SK-N-SH (cell line): ENCODE results near the gene THAP12.

Source experiments
- CTCF ChIP-seq: fragments of 200-600 bp; sonication (generic); IDR thresholded peaks from 2 replicates; pipeline ENCODE4 v1.6.1; 2017; ENCODE audit warnings: antibody characterized with exemption, mild to moderate bottlenecking, moderate library complexity
- ELF1 ChIP-seq: IDR thresholded peaks from 2 replicates; pipeline ENCODE4 v1.4.0; 2012
- EP300 ChIP-seq, 2 experiments: IDR thresholded peaks; 2 replicates each; pipeline versions ENCODE4 v1.4.0 to v1.6.1; 2012; ENCODE audit warnings: borderline replicate concordance in 1 of 2, low read depth in 1 of 2, low read length in 1 of 2
- FOSL2 ChIP-seq: IDR thresholded peaks from 2 replicates; pipeline ENCODE4 v1.4.0; 2012; ENCODE audit warnings: low read depth, mild to moderate bottlenecking, moderate library complexity, borderline replicate concordance
- GABPA ChIP-seq: IDR thresholded peaks from 2 replicates; pipeline ENCODE4 v1.4.0; 2012; ENCODE audit warnings: low read depth, mild to moderate bottlenecking
- MEF2A ChIP-seq: IDR thresholded peaks from 2 replicates; pipeline ENCODE4 v1.4.0; 2012; ENCODE audit warnings: low read depth, borderline replicate concordance
- RAD21 ChIP-seq: IDR thresholded peaks from 2 replicates; pipeline ENCODE4 v1.6.1; 2012; ENCODE audit warnings: mild to moderate bottlenecking, low read length
- RFX5 ChIP-seq: IDR thresholded peaks from 2 replicates; pipeline ENCODE4 v1.6.1; 2012; ENCODE audit warnings: mild to moderate bottlenecking, improper control_type of control experiment, low read length
- TAF1 ChIP-seq: IDR thresholded peaks from 2 replicates; pipeline ENCODE4 v1.6.1; 2012; ENCODE audit warnings: low read depth, mild to moderate bottlenecking, low read length, moderate library complexity, borderline replicate concordance
- YY1 ChIP-seq: IDR thresholded peaks from 2 replicates; pipeline ENCODE4 v1.4.0; 2012; ENCODE audit warnings: low read depth, mild to moderate bottlenecking

GRCh38 chr11:76365038-76365679 is 15.8 kb downstream of the THAP12 start:
- TF ChIP-seq CTCF (no peak), MEF2A (no peak), RAD21 (no peak), YY1 (no peak), EP300 (IDR thresholded peaks at IDR 0.05; ENCODE audit: borderline replicate concordance in 1 of 2, low read depth in 1 of 2, low read length in 1 of 2) (no peak), GABPA (no peak), ELF1 (no peak), RFX5 (no peak), TAF1 (no peak), FOSL2 (no peak)
